GM12891 (cell line): Measurements from ENCODE around the gene FER.
"Not testable (repeated sequence)": the region's sequence is repeated elsewhere in the genome, so short reads cannot be mapped to it uniquely, and the experiment has no call there.

Experiments used
- POLR2A ChIP-seq: IDR thresholded peaks from 2 replicates; pipeline ENCODE4 v1.6.1; 2011; ENCODE audit warnings: low read depth, low read length, control low read depth
- POLR2AphosphoS5 ChIP-seq: IDR thresholded peaks from 2 replicates; pipeline ENCODE4 v1.6.1; 2011; ENCODE audit warnings: low read depth, low read length, control low read depth

DNA sequence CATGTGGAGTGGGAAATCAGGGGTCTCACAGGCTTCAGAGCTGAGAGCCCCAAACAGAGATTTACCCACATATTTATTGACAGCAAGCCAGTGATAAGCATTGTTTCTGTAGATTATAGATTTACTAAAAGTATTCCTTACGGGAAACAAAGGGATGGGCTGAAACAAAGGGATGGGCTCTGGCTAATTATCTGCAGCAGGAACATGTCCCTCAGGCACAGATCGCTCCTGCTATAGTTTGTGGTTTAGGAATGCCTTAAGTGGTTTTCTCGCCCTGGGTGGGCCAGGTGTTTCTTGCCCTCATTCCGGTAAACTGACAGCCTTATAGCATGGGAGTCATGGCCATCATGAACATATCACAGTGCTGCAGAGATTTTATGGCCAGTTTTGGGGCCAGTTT, 36.9 kb downstream of the FER start:
- not testable (repeated sequence) for TF ChIP-seq POLR2A, POLR2AphosphoS5
